Daoy (cell line): Measurements from ENCODE around the gene NAT16. TPM values are rescaled to one million over a fixed set of nuclear protein-coding genes. Genes with fewer than 3 reads are reported as not detected.
"Not testable (repeated sequence)": the region's sequence is repeated elsewhere in the genome, so short reads cannot be mapped to it uniquely, and the experiment has no call there.

Experiments
- DNase-seq: peaks from one replicate; pipeline ENCODE4 v3.0.0-alpha.2; 2015; ENCODE audit warnings: low read depth
- total RNA-seq: library from RNA; depleted of rRNA; stranded (reverse); fragments of >200 nt; shearing (Covaris generic); gene quantifications from 2 replicates; pipeline ENCODE4 v1.2.3, GENCODE V29; 2014

Gene NAT16
- total RNA-seq, 1 experiment from 2014 or later = not detected

DNA sequence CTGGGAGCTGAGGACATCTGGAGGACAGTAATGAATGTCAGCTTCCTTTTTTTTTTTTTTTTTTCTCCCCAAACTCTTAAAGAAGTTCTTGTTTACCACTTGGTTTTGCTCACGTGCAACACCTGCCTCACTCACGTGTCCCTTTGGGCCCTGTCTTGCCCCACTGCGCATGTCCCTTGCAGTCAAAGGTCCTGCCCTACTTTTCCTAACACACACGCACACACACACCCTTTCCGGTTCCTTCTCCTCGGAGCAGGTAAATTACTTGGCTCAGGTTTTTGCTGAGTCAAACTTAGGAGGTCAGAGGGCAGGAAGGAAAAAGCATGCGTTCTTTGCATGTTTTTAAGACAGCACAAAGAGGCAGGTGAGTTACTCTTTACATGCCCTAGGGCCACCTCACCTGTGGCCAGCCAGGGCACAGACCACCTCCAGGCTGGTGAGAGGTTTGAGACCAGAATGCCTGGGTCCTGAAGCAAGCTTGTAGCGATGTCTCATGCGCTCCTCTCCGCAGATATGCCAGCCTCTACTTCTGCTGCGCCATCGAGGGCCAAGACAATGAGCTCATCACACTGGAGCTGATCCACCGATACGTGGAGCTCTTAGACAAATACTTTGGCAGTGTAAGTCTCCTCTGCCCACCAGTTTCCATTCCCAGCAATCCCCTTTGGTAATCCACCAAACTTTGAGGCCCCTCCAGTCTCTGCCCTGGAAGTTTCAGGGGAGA lies 23.1 kb downstream of the NAT16 start:
- DNase-seq = no peak

DNA sequence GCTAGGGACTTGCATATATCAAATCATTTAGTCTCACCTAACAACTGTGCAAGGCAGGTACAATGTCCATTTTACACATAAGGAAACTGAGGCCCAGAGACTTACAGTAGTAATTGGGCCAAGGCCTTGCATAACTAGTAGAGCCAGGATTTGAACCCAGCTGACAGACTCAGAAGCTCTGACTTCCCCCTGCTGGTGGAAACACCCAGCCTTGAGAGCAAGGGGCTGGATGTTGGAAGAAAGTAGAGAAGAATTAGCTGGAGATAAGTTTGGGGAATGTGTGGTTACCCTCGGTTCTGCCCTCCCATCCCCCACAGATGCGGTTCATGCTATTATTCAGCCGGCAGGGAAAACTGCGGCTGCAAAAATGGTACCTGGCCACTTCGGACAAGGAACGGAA lies 23.8 kb downstream of the NAT16 start:
- no peak for DNase-seq

DNA sequence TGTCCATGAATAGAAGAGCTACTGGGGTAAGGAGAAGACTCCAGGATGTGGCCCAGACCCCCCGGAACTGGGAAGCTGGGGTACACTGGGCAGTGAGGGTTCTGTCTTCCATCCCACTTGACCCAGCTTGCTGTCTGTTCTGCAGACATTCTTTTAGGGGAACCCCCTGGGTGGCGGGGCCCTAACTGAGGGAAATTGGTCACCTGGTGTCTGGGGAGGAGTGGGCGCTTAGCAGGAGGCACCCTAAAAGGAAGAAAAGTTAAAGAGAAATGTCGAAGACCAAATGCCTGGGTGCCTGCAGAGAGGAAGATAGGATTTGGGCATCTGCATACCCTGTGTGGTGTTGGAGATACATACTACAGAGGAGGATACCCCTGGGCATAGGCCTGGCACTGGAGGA lies 24.8 kb downstream of the NAT16 start:
- no peak for DNase-seq

DNA sequence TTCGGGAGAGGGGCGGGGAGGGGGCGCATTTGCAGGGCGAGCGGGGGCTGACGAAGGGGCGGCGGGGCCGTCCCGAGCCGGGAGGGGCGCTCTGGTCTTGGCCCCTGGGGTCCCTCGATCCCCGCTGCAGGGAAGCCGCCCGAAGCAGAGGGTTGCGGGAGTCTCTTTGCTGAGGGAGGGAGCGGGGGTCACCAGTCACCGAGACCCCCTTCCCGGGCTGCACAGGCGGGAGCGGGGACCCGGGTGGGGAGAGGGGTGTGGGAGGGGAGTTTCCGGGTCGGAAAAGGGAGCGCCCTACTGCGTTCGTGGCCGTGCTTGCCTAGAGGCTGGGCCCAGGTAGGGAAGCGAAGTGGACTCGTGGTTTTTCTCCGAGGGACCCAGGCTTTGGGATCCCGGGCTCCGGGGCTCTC lies 25.4 kb downstream of the NAT16 start:
- DNase-seq = no peak

DNA sequence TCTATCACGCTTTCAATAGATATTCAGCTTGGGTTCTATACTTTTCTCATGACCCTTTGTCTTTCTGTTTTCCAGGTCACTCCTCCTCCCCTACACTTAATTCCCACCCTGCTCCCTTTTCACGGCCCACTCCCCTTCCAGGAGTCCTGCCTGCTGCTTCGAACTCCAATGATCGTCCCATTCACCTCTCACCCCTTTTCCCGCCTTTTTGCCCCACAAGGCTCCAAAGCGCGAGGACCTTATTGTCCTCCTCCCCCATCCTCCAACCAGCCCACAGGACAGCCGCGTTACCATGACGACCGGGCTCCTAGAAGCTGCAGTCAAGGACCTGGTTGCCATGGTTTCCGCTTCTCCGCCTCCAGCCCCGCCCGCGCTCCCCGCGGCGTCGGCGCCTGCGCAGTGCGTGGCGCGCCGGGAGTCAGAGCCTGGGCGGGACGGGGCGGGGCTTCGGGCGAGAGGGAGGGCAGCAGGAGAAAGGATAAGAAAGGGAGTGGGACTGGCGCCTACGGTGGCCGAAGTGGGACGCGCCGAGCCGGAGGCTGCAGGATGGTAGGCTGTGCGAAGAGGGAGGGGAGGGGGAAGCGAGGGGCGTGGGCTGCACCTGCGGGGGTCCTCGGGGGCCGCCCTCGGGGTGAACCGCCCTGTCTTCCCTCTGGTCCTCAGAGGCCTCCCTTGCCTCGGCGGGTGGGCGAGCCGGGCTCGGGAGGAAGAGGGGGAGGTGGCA lies 26.0 kb downstream of the NAT16 start, which contains the start of gene AP1S1:
Gene AP1S1 (plus strand): TSS at position 508 of the 724 bp plus-strand sequence. CDS start 39 bp downstream, at position 547.
- peak; percentile 99 for DNase-seq

DNA sequence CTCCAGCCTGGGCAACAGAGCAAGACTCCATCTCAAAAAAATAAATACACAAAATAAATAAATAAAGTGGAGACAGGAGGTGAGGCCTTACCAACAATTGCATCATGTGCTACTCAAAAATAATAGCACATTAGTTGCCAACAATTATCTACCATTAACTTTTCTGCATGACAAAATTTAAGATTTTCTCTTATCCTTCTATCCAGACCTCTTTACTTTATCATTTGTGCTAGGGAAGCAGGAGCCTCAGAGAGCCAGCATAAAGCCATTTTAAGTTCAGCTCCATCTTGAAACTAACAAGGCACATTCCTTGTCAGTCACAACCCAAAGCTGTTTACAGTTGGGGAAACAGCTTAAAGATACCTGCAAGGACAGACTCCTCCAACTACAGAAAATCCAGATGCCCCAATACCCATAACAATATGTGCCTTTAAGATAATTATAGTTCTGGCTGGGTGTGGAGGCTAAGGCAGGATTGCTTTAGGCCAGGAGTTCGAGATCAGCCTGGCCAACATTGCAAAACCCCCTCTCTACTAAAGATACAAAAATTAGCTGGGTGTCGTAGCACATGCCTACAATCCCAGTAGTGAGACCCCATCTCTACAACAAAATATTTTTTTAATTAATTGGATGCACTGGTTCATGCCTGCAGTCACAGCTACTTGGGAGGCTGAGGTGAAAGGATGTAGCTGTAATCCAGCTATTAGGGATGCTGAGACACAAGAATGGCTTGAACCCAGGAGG lies 28.0 kb downstream of the NAT16 start:
- DNase-seq = no peak

DNA sequence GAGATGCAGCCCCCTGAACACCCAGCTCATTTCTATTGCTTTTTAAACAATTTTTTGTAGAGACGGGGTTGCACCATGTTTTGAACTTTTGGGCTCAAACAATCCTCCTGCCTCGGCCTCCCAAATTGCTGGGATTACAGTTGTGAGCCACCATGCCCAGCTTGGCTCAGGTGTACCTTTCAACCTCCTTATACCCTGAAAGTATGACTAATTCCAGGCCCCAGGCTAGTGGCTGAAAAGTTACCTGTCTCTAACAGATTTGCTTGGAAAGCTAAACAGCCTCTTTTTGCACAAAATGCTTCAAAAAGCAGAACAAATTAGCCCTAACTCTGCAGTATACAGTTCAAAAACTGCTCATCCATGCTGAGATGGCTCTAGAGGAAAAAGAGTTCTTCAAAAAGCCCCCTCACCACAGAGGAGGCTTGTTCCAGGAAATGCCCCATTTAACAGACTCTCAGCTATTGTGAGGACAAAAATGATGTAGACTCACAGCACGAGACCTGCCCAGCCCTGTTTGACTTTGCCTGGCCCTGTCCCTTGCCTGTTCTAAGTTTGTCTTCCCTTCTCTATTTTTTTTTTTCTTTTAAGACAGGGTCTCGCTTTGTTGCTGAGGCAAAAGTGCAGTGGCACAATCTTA lies 39.2 kb downstream of the NAT16 start:
- DNase-seq = no peak

DNA sequence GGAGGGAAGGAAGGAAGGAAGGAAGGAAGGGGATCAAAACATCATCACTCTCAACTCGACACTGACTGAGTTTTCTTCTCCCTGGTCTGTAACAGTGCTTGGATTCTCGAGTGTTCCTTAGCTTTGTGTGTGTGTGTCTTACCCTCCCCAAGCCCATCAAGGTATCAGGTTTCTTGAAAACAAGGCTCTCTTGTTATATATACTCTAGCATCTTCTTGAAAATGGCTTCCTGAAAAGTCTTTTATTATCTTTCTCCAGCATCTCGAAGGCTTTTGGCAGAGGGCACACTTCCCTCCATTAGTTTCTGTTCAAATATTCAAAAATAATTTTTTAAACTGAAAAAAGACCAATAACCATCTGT lies 39.8 kb downstream of the NAT16 start:
- DNase-seq = no peak

DNA sequence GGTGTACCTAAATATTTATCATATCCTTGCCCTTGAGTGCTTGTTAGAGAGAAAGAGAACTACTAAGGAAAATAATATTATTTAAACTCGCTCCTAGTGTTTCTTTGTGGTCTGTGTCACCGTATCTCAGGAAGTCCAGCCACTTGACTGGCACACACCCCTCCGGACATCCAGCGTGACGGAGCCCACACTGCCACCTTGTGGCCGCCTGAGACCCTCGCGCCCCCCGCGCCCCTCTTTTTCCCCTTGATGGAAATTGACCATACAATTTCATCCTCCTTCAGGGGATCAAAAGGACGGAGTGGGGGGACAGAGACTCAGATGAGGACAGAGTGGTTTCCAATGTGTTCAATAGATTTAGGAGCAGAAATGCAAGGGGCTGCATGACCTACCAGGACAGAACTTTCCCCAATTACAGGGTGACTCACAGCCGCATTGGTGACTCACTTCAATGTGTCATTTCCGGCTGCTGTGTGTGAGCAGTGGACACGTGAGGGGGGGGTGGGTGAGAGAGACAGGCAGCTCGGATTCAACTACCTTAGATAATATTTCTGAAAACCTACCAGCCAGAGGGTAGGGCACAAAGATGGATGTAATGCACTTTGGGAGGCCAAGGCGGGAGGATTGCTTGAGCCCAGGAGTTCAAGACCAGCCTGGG lies 41.8 kb downstream of the NAT16 start:
- DNase-seq = peak; percentile 100

DNA sequence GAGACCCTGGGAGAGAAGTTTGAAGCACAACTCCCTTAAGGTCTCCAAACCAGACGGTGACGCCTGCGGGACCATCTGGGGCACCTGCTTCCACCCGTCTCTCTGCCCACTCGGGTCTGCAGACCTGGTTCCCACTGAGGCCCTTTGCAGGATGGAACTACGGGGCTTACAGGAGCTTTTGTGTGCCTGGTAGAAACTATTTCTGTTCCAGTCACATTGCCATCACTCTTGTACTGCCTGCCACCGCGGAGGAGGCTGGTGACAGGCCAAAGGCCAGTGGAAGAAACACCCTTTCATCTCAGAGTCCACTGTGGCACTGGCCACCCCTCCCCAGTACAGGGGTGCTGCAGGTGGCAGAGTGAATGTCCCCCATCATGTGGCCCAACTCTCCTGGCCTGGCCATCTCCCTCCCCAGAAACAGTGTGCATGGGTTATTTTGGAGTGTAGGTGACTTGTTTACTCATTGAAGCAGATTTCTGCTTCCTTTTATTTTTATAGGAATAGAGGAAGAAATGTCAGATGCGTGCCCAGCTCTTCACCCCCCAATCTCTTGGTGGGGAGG lies 42.4 kb downstream of the NAT16 start:
- DNase-seq = no peak

DNA sequence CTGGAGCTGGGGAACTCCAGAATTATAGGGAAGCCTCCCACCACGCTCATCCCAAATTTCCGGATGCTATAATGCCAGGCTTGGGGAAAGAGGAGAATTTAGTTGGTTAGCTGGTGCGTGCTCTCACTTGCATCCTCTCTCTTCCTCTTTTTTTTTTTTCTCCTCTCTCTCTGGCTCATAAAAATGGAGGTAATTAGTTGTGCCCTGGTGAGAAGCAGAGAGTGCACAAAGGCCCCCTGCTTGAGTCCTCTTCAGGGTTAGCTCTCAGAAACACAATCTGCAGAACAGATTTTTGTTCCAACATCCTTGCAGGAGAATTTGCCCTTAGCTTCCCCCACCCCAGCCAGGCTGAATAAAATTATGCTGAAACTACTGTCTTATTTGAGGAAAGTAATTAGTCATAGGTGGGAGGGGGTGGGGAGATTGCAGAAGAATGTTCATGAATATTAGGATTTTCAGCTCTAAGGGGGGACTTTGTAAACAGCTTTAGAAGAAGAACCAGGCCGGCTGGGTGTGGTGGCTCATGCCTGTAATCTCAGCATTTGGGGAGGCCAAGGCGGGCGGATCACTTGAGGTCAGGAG lies 45.6 kb downstream of the NAT16 start:
- no peak for DNase-seq

DNA sequence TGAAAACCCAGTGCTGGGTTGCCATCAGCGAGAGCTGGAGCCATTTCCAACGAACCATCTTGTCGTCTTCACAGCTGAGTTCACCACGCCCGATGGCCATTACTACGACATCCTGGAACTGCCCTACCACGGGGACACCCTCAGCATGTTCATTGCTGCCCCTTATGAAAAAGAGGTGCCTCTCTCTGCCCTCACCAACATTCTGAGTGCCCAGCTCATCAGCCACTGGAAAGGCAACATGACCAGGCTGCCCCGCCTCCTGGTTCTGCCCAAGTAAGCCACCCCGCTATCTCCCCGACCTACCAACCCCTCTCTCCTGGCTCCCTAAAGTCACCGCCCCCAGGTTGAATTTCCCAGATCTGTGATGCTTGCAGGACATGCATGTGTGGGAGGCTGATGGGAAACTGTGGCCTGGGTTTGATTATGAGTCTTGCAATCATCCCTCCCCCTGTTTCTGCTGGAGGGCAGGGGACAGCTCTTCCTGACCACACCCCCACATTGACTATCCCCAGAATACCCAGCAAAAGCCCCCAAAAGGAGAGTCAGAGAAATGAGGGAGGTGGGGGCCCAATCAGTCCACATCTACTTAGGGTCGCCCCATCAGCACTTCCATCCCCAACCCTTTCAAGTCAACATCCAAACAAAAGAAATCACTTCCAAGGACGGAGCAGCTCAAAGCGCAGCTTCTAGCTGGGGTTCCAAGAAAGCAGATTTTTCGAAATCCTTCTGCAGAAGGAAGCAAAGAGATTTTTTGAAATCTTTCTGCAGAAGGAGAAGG lies 46.3 kb downstream of the NAT16 start:
- DNase-seq = no peak

DNA sequence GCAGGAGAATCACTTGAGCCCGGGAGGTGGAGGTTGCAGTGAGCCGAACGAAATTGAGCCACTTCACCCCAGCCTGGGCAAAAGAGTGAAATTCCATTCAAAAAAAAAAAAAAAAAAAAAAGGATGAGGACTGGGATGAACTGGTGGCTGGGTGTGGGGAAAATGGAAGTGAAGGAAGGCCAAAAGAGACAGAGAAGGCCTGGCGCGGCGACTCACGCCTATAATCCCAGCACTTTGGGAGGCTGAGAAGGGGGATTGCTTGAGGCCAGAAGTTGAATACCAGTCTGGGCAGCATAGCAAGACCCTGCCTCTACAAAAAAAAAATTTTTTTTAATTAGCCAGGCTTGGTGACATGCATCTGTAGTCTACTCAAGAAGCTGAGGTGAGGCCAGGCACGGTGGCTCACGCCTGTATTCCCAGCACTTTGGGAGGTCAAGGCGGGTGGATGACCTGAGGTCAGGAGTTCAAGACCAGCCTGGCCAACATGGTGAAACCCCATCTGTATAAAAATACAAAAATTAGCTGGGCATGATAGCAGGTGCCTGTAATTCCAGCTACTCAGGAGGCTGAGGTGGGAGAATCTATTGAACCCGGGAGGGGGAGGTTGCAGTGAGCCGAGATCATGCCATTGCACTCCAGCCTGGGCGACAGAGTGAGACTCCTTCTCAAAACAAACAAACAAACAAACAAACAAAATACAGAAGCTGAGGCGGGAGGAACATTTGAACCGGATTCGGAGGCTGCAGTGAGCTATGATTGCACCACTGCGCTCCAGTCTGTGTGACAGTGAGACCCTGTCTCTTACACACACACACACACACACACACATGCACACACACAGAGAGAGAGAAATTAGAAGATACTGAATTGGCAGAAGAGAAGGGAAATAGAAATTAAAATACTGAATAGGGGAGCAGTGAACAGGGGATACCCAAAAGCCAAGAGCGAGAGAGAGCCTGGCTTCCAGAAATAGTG lies 47.2 kb downstream of the NAT16 start:
- not testable (repeated sequence) for DNase-seq

DNA sequence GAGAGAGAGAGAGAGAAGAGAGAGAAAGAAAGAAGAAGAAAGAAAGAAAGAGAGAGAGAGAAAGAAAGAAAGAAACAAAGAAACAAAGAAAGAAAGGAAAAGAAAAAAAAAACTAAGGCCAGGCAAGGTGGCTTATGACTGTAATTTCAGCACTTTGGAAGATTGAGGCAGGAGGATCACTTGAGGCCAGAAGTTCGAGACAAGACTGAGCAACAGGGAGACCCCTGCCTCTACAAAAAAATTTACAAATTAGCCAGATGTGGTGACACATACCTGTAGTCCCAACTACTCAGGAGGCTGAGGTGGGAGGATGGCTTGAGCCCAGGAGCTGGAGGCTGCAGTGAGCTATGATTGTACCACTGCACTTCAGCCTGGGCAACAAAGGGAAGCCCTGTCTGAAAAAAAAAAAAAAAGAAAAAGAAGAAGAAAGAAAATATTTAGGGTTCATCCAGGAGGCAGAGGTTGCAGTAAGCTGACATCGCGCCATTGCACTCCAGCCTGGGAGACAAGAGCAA lies 50.4 kb downstream of the NAT16 start:
- no peak for DNase-seq

DNA sequence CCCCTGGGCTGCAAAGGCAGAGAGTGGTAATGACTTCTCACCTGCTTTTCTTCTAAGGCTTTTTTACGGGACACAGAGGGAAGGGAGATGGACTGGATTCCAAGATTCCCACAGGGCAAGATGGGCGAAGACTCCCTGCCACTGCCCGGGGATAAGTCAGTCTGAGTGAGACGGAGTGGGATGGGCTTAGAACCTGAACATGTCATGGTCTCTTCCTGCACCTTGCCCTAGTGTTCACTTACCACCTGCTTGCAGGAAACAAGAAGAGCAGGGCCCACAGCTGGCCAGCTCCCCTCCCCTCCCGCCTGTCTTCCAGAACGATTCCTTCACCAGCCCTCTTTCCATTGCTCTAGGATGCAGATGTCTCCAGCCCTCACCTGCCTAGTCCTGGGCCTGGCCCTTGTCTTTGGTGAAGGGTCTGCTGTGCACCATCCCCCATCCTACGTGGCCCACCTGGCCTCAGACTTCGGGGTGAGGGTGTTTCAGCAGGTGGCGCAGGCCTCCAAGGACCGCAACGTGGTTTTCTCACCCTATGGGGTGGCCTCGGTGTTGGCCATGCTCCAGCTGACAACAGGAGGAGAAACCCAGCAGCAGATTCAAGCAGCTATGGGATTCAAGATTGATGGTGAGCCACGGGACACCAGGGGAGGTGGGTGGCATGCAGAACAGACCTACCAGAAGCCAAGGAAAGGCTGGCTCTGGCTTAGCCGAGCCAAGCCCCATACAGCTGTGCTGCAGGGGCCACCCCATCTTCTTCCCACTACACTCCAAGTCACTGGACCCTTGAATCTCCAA lies 51.9 kb downstream of the NAT16 start:
- DNase-seq = peak; percentile 72

DNA sequence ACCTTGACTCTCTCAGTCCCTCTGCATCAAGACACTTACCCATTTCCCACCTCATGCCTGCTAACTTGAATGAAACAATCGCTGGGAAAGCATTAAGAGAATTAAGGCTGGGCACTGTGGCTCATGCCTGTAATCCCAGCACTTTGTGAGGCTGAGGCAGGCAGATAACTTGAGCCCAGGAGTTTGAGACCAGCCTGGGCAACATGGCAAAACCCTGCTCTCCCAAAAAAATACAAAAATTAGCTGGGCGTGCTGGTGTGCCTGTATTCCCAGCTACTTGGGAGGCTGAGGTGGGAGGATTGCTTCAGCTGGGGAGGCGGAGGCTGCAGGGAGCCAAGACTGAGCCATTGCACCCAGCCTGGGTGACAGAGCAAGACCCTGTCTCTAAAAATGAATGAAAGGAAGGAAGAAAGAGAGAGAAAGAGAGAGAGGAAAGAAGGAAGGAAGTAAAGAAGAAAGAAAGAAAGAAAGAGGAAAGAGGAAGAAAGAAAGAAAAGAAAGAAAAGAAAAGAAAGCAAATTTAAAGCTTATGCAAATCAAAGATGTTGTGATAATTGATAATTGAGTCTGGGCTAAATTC lies 52.5 kb downstream of the NAT16 start:
- no peak for DNase-seq

DNA sequence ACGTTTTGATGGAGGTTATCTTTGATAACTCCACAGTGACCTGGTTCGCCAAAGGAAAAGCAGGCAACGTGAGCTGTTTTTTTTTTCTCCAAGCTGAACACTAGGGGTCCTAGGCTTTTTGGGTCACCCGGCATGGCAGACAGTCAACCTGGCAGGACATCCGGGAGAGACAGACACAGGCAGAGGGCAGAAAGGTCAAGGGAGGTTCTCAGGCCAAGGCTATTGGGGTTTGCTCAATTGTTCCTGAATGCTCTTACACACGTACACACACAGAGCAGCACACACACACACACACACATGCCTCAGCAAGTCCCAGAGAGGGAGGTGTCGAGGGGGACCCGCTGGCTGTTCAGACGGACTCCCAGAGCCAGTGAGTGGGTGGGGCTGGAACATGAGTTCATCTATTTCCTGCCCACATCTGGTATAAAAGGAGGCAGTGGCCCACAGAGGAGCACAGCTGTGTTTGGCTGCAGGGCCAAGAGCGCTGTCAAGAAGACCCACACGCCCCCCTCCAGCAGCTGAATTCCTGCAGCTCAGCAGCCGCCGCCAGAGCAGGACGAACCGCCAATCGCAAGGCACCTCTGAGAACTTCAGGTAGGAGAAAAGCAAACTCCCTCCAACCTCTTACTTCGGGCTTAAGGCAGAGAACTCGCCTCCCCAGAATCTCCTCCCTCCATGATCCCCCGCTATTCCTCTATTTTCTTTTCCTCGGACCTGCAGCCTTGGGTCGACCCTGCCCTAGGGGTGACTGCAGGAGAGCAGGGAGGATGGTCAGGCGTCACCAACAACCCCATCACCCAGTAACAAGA lies 53.2 kb downstream of the NAT16 start, which contains the start of gene SERPINE1:
Gene SERPINE1 (plus strand): TSS at position 454 of the 809 bp plus-strand sequence. CDS start 1,290 bp downstream, outside the sequence.
- DNase-seq = peak; percentile 100
